22Rv1 (cell line): ENCODE results near the gene ZSCAN30.

Experiments used
- ZFX ChIP-seq: fragments of 450-650 bp; IDR thresholded peaks from 2 replicates; pipeline ENCODE4 v1.6.1; 2017; ENCODE audit warnings: antibody characterized with exemption, borderline replicate concordance
- TF ChIP-seq, protein P1 (sequence below): fragments of 450-650 bp; IDR thresholded peaks from 2 replicates; pipeline ENCODE4 v1.5.1; 2017; ENCODE audit warnings: mild to moderate bottlenecking

DNA sequence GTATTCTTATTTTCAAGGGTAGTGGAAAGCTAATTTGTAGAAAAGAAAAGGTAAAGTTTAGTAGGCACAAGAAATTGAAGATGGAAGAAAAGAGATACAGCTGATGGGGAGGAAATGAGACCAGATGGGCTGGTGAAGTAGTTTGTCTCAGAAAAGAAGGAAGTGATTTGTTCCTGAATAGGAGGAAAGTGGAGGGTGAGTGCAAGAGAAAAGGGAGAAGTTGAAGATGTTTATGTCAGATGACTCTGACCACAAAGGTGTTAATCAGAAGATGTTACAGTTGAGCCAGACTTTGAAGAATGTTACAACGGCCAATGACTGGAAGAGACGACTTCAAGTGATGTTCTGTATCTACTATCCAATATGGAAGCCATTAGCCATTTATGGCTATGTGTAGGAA is 21.2 kb downstream of the ZSCAN30 start:
- TF ChIP-seq, protein P1, sequence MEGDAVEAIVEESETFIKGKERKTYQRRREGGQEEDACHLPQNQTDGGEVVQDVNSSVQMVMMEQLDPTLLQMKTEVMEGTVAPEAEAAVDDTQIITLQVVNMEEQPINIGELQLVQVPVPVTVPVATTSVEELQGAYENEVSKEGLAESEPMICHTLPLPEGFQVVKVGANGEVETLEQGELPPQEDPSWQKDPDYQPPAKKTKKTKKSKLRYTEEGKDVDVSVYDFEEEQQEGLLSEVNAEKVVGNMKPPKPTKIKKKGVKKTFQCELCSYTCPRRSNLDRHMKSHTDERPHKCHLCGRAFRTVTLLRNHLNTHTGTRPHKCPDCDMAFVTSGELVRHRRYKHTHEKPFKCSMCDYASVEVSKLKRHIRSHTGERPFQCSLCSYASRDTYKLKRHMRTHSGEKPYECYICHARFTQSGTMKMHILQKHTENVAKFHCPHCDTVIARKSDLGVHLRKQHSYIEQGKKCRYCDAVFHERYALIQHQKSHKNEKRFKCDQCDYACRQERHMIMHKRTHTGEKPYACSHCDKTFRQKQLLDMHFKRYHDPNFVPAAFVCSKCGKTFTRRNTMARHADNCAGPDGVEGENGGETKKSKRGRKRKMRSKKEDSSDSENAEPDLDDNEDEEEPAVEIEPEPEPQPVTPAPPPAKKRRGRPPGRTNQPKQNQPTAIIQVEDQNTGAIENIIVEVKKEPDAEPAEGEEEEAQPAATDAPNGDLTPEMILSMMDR: no peak
- TF ChIP-seq ZFX: no peak
